Uterus (tissue), 4 donors: ENCODE measurements around the gene BRI3. TPM values are rescaled to one million over a fixed set of nuclear protein-coding genes. Genes with fewer than 3 reads are reported as not detected.

ENCODE experiments used
- DNase-seq, 2 donors: peaks; one replicate each; pipeline ENCODE4 v3.0.0-alpha.2; 2019 to 2020
- H3K27ac ChIP-seq, 2 donors: fragments of 200-600 bp; sonication (generic); 1 replicate in 1 of 2; 2 replicates in 1 of 2; pipeline ENCODE4 v1.5.1; 2016 to 2018
- H3K27me3 ChIP-seq, 2 donors: fragments of 200-600 bp; sonication (generic); one replicate each; pipeline ENCODE4 v1.5.1; 2018 to 2019; ENCODE audit warnings: control low read depth in 1 of 2
- H3K36me3 ChIP-seq, 2 donors: fragments of 200-600 bp; sonication (generic); one replicate each; pipeline ENCODE4 v1.5.1; 2019; ENCODE audit warnings: control low read depth in 1 of 2
- H3K4me1 ChIP-seq, 2 donors: fragments of 200-600 bp; sonication (generic); one replicate each; pipeline ENCODE4 v1.5.1; 2018 to 2019; ENCODE audit warnings: control low read depth in 1 of 2
- H3K4me3 ChIP-seq, 2 donors: fragments of 200-600 bp; sonication (generic); 1 replicate in 1 of 2; 2 replicates in 1 of 2; pipeline ENCODE4 v1.5.1; 2018 to 2019; ENCODE audit warnings: mild to moderate bottlenecking in 1 of 2
- H3K9me3 ChIP-seq, 2 donors: fragments of 200-600 bp; sonication (generic); one replicate each; pipeline ENCODE4 v1.5.1; 2019; ENCODE audit warnings: control low read depth in 1 of 2
- POLR2A ChIP-seq, 2 donors: fragments of 450-650 bp; IDR thresholded peaks; one replicate each; pipeline ENCODE4 v1.6.1; 2016; ENCODE audit warnings: antibody characterized with exemption in 2 of 2, mild to moderate bottlenecking in 1 of 2, moderate library complexity in 1 of 2
- intact Hi-C: fragments of 100-400 bp; cut with DNase I; formaldehyde crosslinking; loops from one replicate; pipeline ENCODE4 v1.15.1; 2023; ENCODE audit warnings: low total_unique reads
- total RNA-seq, 4 donors: library from RNA; depleted of rRNA in 3 of 4; stranded (reverse); fragments of >200 nt in 3 of 4; gene quantifications; one replicate each; pipeline versions ENCODE4 v1.1.0 to v1.2.4, GENCODE V29; 2014 to 2023
- TF ChIP-seq, protein P1 (sequence below), 4 experiments: fragments of 200-600 bp in 2 of 4; fragments of 450-650 bp in 2 of 4; sonication (generic) in 2 of 4; IDR thresholded peaks; one replicate each; pipeline ENCODE4 v1.5.1; 2016 to 2019; ENCODE audit warnings: antibody characterized with exemption in 4 of 4, mild to moderate bottlenecking in 2 of 4, moderate library complexity in 1 of 4
- donor health status: DM: yes; HTN: yes; CAD: no.

Gene BRI3
- total RNA-seq, 4 donors from 2014 or later, result 8.5 to 161 (median 28.1) TPM

DNA sequence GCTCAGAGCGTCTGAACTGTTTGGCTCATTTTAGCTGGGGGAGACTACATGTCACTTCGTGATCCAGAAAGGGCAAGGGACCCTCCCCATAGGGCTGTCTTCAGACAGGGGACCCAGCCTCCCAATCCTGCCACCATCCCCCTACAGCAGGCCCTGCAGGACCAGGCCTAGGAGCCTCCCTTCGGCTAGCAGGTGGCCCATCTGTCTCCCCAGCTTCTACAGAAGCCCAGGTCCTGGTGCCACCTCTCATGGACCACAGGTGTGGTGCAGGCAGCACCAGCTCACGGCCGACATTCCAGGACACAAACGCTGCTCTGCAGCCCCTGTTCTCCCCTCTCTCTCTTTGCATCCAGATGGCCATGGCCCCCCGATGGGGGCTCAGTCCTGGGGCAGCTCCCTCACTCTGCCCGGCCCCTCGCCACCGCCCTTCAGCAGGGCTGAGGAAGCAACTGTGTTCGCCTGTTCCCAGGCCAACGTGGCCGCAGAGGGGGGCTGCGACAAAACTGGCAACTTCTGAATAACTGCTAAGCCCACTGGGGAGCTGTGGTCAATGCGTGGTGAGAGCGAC lies 39.7 kb upstream of the BRI3 start:
- Histone ChIP-seq H3K27me3 (no peaks in the 10 kb centered on the region), H3K4me1 (no peaks in the 10 kb centered on the region), H3K36me3 (no peaks in the 10 kb centered on the region), H3K27ac (no peak overlapping the region), H3K4me3 (no peak overlapping the region), H3K9me3 (no peaks in the 10 kb centered on the region)
- TF ChIP-seq, protein P1, sequence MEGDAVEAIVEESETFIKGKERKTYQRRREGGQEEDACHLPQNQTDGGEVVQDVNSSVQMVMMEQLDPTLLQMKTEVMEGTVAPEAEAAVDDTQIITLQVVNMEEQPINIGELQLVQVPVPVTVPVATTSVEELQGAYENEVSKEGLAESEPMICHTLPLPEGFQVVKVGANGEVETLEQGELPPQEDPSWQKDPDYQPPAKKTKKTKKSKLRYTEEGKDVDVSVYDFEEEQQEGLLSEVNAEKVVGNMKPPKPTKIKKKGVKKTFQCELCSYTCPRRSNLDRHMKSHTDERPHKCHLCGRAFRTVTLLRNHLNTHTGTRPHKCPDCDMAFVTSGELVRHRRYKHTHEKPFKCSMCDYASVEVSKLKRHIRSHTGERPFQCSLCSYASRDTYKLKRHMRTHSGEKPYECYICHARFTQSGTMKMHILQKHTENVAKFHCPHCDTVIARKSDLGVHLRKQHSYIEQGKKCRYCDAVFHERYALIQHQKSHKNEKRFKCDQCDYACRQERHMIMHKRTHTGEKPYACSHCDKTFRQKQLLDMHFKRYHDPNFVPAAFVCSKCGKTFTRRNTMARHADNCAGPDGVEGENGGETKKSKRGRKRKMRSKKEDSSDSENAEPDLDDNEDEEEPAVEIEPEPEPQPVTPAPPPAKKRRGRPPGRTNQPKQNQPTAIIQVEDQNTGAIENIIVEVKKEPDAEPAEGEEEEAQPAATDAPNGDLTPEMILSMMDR (IDR thresholded peaks at IDR 0.05), result no peak
- no peak for DNase-seq
- intact Hi-C loops, result no loop called here

DNA sequence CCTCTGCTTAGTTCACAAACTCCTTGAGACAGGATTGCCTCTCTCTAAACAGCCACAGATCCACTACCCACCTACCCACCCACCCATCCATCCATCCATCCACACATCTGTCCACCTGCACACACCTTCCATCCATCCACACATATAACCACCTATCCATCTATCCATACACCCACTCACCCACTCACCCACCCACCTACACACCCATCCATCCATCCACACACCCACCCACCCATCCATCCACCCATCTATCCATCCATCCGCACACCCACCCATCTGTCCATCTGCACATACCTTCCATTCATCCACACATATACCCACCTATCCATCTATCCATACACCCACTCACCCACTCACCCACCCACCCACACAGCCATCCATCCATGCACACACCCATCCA lies 39.1 kb upstream of the BRI3 start:
- DNase-seq, result no peak
- no peak overlapping the region for H3K27ac ChIP-seq
- no peaks in the 10 kb centered on the region for H3K36me3 ChIP-seq
- no peak for TF ChIP-seq POLR2A (IDR thresholded peaks at IDR 0.05)
- TF ChIP-seq, protein P1 (IDR thresholded peaks at IDR 0.05), result no peak
- H3K9me3 ChIP-seq, result no peaks in the 10 kb centered on the region
- intact Hi-C loops, result no loop called here
- H3K27me3 ChIP-seq, result no peaks in the 10 kb centered on the region
- H3K4me1 ChIP-seq, result no peaks in the 10 kb centered on the region
- no peak overlapping the region for H3K4me3 ChIP-seq

DNA sequence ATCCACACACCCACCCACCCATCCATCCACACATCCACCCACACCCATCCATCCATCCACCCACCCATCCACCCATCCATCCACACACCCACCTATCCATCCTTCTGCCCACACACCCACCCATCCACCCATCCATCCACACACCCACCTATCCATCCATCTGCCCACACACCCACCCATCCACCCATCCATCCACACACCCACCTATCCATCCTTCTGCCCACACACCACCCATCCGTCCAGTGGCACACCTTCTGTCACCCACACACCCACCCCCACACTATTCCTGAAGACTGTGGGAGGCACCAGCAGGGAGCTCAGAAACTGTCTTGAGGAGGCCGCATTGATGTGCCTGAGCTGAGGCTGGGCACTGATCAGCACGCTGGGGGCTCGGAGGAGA lies 38.6 kb upstream of the BRI3 start:
- Histone ChIP-seq H3K4me1 (no peaks in the 10 kb centered on the region), H3K27me3 (no peaks in the 10 kb centered on the region), H3K9me3 (no peaks in the 10 kb centered on the region), H3K27ac (no peak overlapping the region), H3K4me3 (no peak overlapping the region), H3K36me3 (no peaks in the 10 kb centered on the region)
- intact Hi-C loops, result no loop called here
- DNase-seq, result no peak
- TF ChIP-seq, protein P1 (IDR thresholded peaks at IDR 0.05), result no peak
- no peak for TF ChIP-seq POLR2A (IDR thresholded peaks at IDR 0.05)

DNA sequence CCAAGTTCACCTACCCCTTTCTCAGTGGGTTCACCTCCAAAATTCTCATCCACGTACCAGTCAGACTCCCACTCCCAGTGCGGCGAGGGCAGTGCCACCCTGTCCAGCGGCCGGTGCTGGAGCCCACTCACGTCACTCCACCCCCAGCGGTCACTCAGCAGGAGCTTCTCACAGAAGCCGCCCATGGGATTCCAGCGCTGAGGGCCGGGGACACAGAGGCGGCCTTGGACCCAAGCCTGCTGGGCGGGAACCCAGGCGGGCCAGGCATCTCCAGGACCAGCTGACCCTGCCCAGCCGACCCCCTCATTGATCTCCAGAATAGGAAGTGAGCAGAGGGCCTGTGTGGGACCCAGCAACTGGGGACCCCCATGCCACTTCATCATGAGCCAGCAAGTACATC lies 36.6 kb upstream of the BRI3 start:
- Histone ChIP-seq H3K4me1 (no peaks in the 10 kb centered on the region), H3K27me3 (no peaks in the 10 kb centered on the region), H3K36me3 (no peaks in the 10 kb centered on the region), H3K4me3 (no peak overlapping the region), H3K27ac (no peak overlapping the region), H3K9me3 (no peaks in the 10 kb centered on the region)
- TF ChIP-seq, protein P1 (IDR thresholded peaks at IDR 0.05), result no peak
- TF ChIP-seq POLR2A (IDR thresholded peaks at IDR 0.05), result no peak
- DNase-seq, result no peak
- intact Hi-C loops, result no loop called here

DNA sequence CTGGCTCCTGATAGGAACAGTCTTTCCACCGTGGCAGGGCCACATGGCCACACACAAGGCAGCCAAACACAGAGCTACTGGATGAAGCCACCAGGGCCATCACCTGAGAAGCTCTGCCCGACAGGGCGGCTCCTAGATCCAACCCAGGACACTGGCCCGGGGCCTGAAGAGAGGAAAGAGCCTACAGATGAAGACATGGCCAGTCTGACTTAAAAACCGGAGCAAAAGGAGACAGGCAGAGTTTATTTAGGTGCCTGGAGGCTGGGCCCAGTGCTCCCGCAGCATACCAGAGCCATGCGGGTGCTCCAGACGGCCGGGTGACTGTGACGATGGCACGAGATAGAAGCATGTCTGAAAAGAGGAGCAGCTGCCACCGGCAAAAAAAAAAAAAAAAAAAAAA lies 33.3 kb upstream of the BRI3 start:
- TF ChIP-seq, protein P1 (IDR thresholded peaks at IDR 0.05), result no peak
- Histone ChIP-seq H3K27ac (no peak overlapping the region), H3K4me1 (peaks cover 0 to 8% of the 10 kb centered on the region in 2 donors), H3K9me3 (no peaks in the 10 kb centered on the region), H3K36me3 (no peaks in the 10 kb centered on the region), H3K27me3 (no peaks in the 10 kb centered on the region), H3K4me3 (no peak overlapping the region)
- no peak for DNase-seq
- intact Hi-C loops, result no loop called here
